CD8-positive, alpha-beta memory T cell (primary cell): Measurements from ENCODE around the gene CSTF2T. TPM values are rescaled to one million over a fixed set of nuclear protein-coding genes. Genes with fewer than 3 reads are reported as not detected.
A peak's percentile ranks its signal among the peaks of the same experiment; 100 is the strongest.
"Not testable (repeated sequence)": the region's sequence is repeated elsewhere in the genome, so short reads cannot be mapped to it uniquely, and the experiment has no call there.

Source experiments
- CTCF ChIA-PET: fragments of 350-600 bp; sonication (Branson Sonifier 250); formaldehyde crosslinking; loops from one replicate; lab custom pipeline; 2021; ENCODE audit warnings: antibody characterized with exemption; lab: Charles Lee
- POLR2A ChIA-PET: fragments of 350-600 bp; sonication (Branson Sonifier 250); formaldehyde crosslinking; loops from one replicate; lab custom pipeline; 2021; ENCODE audit warnings: antibody characterized with exemption; lab: Charles Lee
- DNase-seq, 5 donors: peaks; one replicate each; pipeline versions ENCODE4 v3.0.0 to v3.0.0-alpha.2; 2020 to 2022; ENCODE audit warnings: mixed read lengths in 1 of 5
- H3K27ac ChIP-seq: one replicate; pipeline ENCODE4 v1.7.0; 2013; ENCODE audit warnings: low read depth, mild to moderate bottlenecking, low read length, moderate library complexity
- H3K27me3 ChIP-seq: 2 replicates; pipeline ENCODE4 v1.7.0; 2013; ENCODE audit warnings: low read length, mild to moderate bottlenecking; ENCODE audit not compliant: insufficient read depth, poor library complexity, severe bottlenecking
- H3K36me3 ChIP-seq: 2 replicates; pipeline ENCODE4 v1.7.0; 2013; ENCODE audit warnings: mild to moderate bottlenecking, low read length, moderate library complexity; ENCODE audit not compliant: insufficient read depth
- H3K4me1 ChIP-seq: 2 replicates; pipeline ENCODE4 v1.7.0; 2013; ENCODE audit warnings: mild to moderate bottlenecking, low read length, moderate library complexity; ENCODE audit not compliant: insufficient read depth
- H3K4me3 ChIP-seq: 2 replicates; pipeline ENCODE4 v1.7.0; 2013; ENCODE audit warnings: mild to moderate bottlenecking, low read length
- H3K9me3 ChIP-seq: 2 replicates; pipeline ENCODE4 v1.7.0; 2013; ENCODE audit warnings: mild to moderate bottlenecking, low read length
- H3K27ac Mint-ChIP-seq, 8 donors: one replicate each; pipeline ENCODE4 v1.8.0; 2020 to 2021; ENCODE audit warnings: mixed read lengths in 8 of 8, mild to moderate bottlenecking in 6 of 8, inconsistent platforms in 3 of 8, moderate library complexity in 3 of 8
- H3K27me3 Mint-ChIP-seq, 2 donors: one replicate each; pipeline ENCODE4 v1.8.0; 2020 to 2021; ENCODE audit warnings: mixed read lengths in 2 of 2, mild to moderate bottlenecking in 1 of 2, moderate library complexity in 1 of 2
- H3K36me3 Mint-ChIP-seq, 3 donors: one replicate each; pipeline ENCODE4 v1.8.0; 2020 to 2021; ENCODE audit warnings: mixed read lengths in 3 of 3, inconsistent platforms in 1 of 3, mild to moderate bottlenecking in 1 of 3
- H3K4me1 Mint-ChIP-seq, 3 donors: one replicate each; pipeline ENCODE4 v1.8.0; 2020 to 2021; ENCODE audit warnings: mixed read lengths in 3 of 3, inconsistent platforms in 1 of 3, mild to moderate bottlenecking in 1 of 3
- H3K4me3 Mint-ChIP-seq, 7 donors: one replicate each; pipeline ENCODE4 v1.8.0; 2020 to 2021; ENCODE audit warnings: mixed read lengths in 7 of 7, mild to moderate bottlenecking in 6 of 7, moderate library complexity in 4 of 7, inconsistent platforms in 2 of 7
- H3K9me3 Mint-ChIP-seq, 5 donors: one replicate each; pipeline ENCODE4 v1.8.0; 2020 to 2022; ENCODE audit warnings: mixed read lengths in 5 of 5, mild to moderate bottlenecking in 3 of 5, moderate library complexity in 2 of 5, inconsistent platforms in 1 of 5
- polyA plus RNA-seq: library from polyadenylated mRNA; unstranded; fragments of 300-500 nt; fragmentation: Illumina TruSeq; gene quantifications from one replicate; pipeline ENCODE4 v1.2.3, GENCODE V29; 2021
- total RNA-seq, 2 experiments: library from RNA; stranded (reverse); gene quantifications; one replicate each; pipeline ENCODE4 v1.2.3, GENCODE V29; 2021

Gene CSTF2T
- total and polyA plus RNA-seq, 3 experiments from 2014 or later, result 13.6 to 29.3 (median 29.0) TPM

DNA sequence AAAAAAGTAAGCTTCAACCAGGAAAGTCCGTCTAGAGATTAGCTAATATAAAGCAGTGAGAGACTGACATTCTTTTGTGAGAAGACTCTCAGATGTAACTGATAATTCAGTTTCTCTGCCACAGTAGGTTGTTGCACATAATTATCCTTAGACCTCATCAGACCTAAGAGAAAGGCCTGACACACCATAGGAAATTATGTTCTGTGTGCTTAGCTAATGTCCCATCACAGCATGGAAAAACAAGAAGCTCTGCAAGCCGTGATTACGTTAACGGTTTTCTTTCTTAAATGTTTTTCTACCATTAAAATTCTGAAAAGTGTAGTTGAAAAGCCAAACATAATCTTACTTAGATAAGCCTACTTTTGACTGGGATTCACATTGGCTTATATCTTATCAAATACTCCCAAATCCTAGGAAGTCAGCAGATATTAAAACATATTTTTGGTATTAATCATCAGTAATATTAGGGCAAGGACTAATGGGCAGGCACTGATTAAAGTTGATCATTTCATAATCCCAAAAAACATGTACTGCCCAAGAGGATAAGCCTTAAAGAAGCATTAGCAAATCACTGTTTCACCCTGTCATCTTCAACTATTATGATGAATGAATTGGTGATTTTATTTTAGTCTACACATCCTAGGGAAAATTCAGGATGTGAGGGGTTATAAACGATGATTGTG, 5.2 kb downstream of the CSTF2T start:
- H3K4me3 Mint-ChIP-seq, result no peak overlapping the region
- ChIA-PET CTCF (no interaction called here), POLR2A (no interaction called here)
- no peaks in the 10 kb centered on the region for H3K27me3 Mint-ChIP-seq
- peaks cover 49% of the 10 kb centered on the region for H3K4me1 ChIP-seq
- H3K4me3 ChIP-seq, result no peak overlapping the region
- no peaks in the 10 kb centered on the region for H3K9me3 ChIP-seq
- H3K4me1 Mint-ChIP-seq, result peaks cover 39 to 50% (median 49%) of the 10 kb centered on the region in 3 donors
- H3K27ac ChIP-seq, result no peak overlapping the region
- peak overlapping the region in 2 of 8 donors; percentile 20 to 98 for H3K27ac Mint-ChIP-seq
- DNase-seq, result no peak
- H3K36me3 ChIP-seq, result no peaks in the 10 kb centered on the region
- H3K27me3 ChIP-seq, result no peaks in the 10 kb centered on the region
- H3K36me3 Mint-ChIP-seq, result peaks cover 0 to 36% (median 10%) of the 10 kb centered on the region in 3 donors
- H3K9me3 Mint-ChIP-seq, result no peaks in the 10 kb centered on the region

DNA sequence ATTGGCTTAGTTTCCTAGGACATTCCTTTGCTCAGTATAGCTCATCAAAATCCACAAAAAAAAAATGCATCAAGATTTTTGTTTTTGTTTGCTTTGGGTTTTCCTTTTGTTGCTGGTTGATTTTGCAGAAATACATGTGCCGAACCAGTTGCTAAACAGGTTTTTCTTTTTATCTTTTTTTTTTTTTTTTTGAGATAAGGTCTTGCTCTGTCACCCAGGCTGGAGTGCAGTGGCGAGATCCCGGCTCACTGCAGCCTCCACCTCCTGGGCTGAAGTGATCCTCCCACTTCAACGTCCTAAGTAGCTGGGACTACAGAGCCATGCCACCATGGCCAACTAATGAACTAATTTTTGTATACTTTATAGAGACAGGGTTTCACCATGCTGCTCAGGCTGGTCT, 8.3 kb downstream of the CSTF2T start:
- no peaks in the 10 kb centered on the region for H3K9me3 ChIP-seq
- ChIA-PET POLR2A (interaction anchor here (0.6 to 0.7 kb wide), 2 partner anchors 18 to 383 kb away, joined by 3 to 4 read pairs; no protein-coding TSS in a partner anchor), CTCF (no interaction called here)
- H3K4me3 ChIP-seq, result no peak overlapping the region
- H3K27me3 Mint-ChIP-seq, result peaks cover 0 to 4% of the 10 kb centered on the region in 2 donors
- H3K36me3 Mint-ChIP-seq, result peaks cover 0 to 15% (median 0%) of the 10 kb centered on the region in 3 donors
- H3K27me3 ChIP-seq, result no peaks in the 10 kb centered on the region
- H3K4me1 ChIP-seq, result peaks cover 22% of the 10 kb centered on the region
- H3K27ac ChIP-seq, result no peak overlapping the region
- H3K36me3 ChIP-seq, result no peaks in the 10 kb centered on the region
- no peak overlapping the region for H3K4me3 Mint-ChIP-seq
- peaks cover 0 to 3% (median 0%) of the 10 kb centered on the region in 5 donors for H3K9me3 Mint-ChIP-seq
- DNase-seq, result no peak
- peaks cover 11 to 21% (median 20%) of the 10 kb centered on the region in 3 donors for H3K4me1 Mint-ChIP-seq
- no peak overlapping the region for H3K27ac Mint-ChIP-seq

DNA sequence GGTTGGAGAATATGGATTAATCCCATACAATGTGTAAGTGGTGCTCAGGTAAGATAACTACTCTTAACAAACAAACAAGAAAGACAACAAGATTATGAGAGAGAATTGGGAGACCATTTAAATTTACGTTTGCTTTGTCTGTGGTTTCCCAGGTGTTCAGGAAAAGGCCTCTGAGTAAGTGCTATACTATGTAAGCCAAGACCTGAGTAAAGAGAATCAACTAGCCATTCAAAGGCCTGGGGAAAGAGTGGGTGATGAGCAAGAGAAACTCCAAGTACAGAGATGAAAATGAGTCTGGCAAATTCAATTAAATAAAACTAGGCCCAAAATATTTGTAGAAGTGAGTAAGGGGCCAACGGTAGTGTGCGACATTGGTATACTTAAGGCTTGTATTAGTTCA, 9.9 kb downstream of the CSTF2T start:
- H3K4me1 Mint-ChIP-seq, result peaks cover 0 to 5% (median 4%) of the 10 kb centered on the region in 3 donors
- Histone ChIP-seq H3K9me3 (no peaks in the 10 kb centered on the region), H3K36me3 (no peaks in the 10 kb centered on the region), H3K27ac (no peak overlapping the region), H3K4me1 (peaks cover 6% of the 10 kb centered on the region), H3K27me3 (no peaks in the 10 kb centered on the region), H3K4me3 (no peak overlapping the region)
- H3K36me3 Mint-ChIP-seq, result peaks cover 0 to under 1% (median 0%) of the 10 kb centered on the region in 3 donors
- DNase-seq, result no peak
- ChIA-PET POLR2A (no interaction called here), CTCF (no interaction called here)
- H3K4me3 Mint-ChIP-seq, result no peak overlapping the region
- peaks cover 0 to 4% of the 10 kb centered on the region in 2 donors for H3K27me3 Mint-ChIP-seq
- no peak overlapping the region for H3K27ac Mint-ChIP-seq
- H3K9me3 Mint-ChIP-seq, result peaks cover 0 to 3% (median 0%) of the 10 kb centered on the region in 5 donors

DNA sequence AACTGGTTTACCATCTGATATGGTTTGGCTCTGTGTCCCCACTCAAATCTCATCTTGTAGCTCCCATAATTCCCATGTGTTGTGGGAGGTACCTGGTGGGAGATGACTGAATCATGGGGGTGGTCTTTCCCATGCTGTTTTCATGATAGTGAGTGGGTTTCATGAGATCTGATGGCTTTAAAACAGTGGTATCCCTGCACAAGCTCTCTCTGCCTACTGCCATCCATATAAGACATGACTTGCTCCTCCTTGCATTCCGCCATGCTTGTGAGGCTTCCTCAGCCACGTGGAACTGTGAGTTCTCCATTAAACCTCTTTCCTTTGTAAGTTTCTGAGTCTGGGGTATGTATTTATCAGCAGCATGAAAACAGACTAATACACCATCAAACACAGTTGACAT, 10.6 kb downstream of the CSTF2T start:
- H3K36me3 ChIP-seq, H3K4me1 ChIP-seq, H3K27ac ChIP-seq, H3K4me3 ChIP-seq, DNase-seq, CTCF ChIA-PET, H3K4me1 Mint-ChIP-seq, H3K27me3 Mint-ChIP-seq, H3K36me3 Mint-ChIP-seq, H3K9me3 Mint-ChIP-seq, H3K27me3 ChIP-seq, H3K27ac Mint-ChIP-seq, H3K4me3 Mint-ChIP-seq, POLR2A ChIA-PET, H3K9me3 ChIP-seq: not testable (repeated sequence)

GRCh38 chr10:51687296-51687695, 12.1 kb downstream of the CSTF2T start:
- no peaks in the 10 kb centered on the region for H3K36me3 Mint-ChIP-seq

DNA sequence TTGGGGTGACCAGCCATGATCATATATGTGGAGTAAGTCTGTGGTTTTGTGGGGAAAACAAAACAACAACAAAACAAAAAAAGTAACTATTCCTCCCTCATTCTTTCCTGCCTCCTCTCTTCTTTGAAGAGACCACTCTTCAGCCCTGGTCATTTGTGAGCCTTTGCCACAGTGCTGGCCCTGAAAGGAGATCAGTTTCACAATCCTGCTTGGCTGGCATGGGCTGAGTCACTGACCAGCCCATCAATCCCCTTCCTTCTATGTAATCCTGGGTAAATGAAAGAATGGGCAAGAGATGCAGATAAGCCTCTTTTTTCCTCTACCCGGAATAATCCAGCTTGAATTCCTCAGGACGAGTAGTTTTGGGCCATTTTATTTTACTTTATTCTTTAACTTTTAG, 13.6 kb downstream of the CSTF2T start:
- no peak overlapping the region for H3K27ac ChIP-seq
- no peaks in the 10 kb centered on the region for H3K4me1 ChIP-seq
- CTCF ChIA-PET, result no interaction called here
- no peaks in the 10 kb centered on the region for H3K36me3 ChIP-seq
- no peak for DNase-seq
- no peak overlapping the region for H3K4me3 ChIP-seq
- no peaks in the 10 kb centered on the region for H3K9me3 ChIP-seq
- H3K27ac Mint-ChIP-seq, result no peak overlapping the region
- H3K27me3 Mint-ChIP-seq, result peaks cover 4 to 10% of the 10 kb centered on the region in 2 donors
- no peaks in the 10 kb centered on the region for H3K36me3 Mint-ChIP-seq
- no peaks in the 10 kb centered on the region for H3K27me3 ChIP-seq
- POLR2A ChIA-PET, result no interaction called here
- peaks cover 0 to 3% (median 0%) of the 10 kb centered on the region in 5 donors for H3K9me3 Mint-ChIP-seq
- H3K4me3 Mint-ChIP-seq, result no peak overlapping the region
- no peaks in the 10 kb centered on the region for H3K4me1 Mint-ChIP-seq

More at GRCh38 chr10:51687296-51687695, 12.1 kb downstream of the CSTF2T start:
- no peaks in the 10 kb centered on the region for H3K4me1 Mint-ChIP-seq
- no peak overlapping the region for H3K4me3 Mint-ChIP-seq
- H3K9me3 Mint-ChIP-seq, result peaks cover 0 to 3% (median 0%) of the 10 kb centered on the region in 5 donors
- Histone ChIP-seq H3K27ac (no peak overlapping the region), H3K9me3 (no peaks in the 10 kb centered on the region), H3K4me1 (no peaks in the 10 kb centered on the region), H3K27me3 (no peaks in the 10 kb centered on the region), H3K4me3 (no peak overlapping the region), H3K36me3 (no peaks in the 10 kb centered on the region)
- ChIA-PET POLR2A (no interaction called here), CTCF (no interaction called here)
- no peak overlapping the region for H3K27ac Mint-ChIP-seq
- DNase-seq, result no peak
- H3K27me3 Mint-ChIP-seq, result peaks cover 4 to 6% of the 10 kb centered on the region in 2 donors

DNA sequence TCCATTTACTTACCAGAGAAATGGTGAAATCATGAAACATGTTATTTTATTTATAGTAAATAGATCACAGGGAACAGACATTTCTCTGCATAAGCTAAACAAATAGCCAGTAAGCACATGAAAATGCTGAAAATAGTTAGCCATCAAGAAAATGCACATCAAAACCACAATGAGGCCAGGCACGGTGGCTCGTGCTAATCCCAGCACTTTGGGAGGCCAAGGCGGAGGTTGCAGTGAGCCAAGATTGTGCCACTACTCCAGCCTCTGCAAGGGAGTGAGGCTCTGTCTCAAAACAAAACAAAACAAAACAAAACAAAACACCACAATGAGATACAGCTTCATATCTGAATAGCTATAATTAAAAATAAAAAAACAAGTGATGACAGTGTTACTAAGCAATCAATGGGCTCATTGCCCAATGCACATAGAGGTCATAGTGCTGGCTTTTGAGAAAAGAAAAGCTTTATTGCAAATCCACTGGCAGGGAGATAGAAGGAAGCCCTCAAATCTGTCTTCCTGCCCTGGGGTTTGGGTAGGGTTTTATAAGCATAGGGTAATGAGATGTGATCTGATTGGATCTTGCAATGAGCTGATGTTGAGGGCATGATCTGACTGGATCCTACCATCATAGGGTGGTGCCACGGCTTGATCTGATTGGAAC, 16.2 kb downstream of the CSTF2T start:
- no peak overlapping the region for H3K4me3 Mint-ChIP-seq

GRCh38 chr10:51679841-51680240, 19.6 kb downstream of the CSTF2T start:
- Mint-ChIP-seq H3K36me3 (peaks cover 0 to 3% (median 0%) of the 10 kb centered on the region in 3 donors), H3K4me3 (no peak overlapping the region), H3K9me3 (no peaks in the 10 kb centered on the region), H3K27me3 (peaks cover 4 to 57% of the 10 kb centered on the region in 2 donors), H3K27ac (no peak overlapping the region), H3K4me1 (no peaks in the 10 kb centered on the region)
- H3K9me3 ChIP-seq, result no peaks in the 10 kb centered on the region
- CTCF ChIA-PET, result no interaction called here
- H3K27me3 ChIP-seq, result no peaks in the 10 kb centered on the region
- no peaks in the 10 kb centered on the region for H3K36me3 ChIP-seq
- DNase-seq, result no peak
- H3K27ac ChIP-seq, result no peak overlapping the region
- H3K4me1 ChIP-seq, result no peaks in the 10 kb centered on the region
- no peak overlapping the region for H3K4me3 ChIP-seq
- POLR2A ChIA-PET, result no interaction called here

More for the DNA sequence above, 16.2 kb downstream of the CSTF2T start:
- Histone ChIP-seq H3K27ac (no peak overlapping the region), H3K36me3 (no peaks in the 10 kb centered on the region), H3K27me3 (no peaks in the 10 kb centered on the region), H3K9me3 (no peaks in the 10 kb centered on the region), H3K4me1 (no peaks in the 10 kb centered on the region), H3K4me3 (no peak overlapping the region)
- no peaks in the 10 kb centered on the region for H3K4me1 Mint-ChIP-seq
- peaks cover 4 to 31% of the 10 kb centered on the region in 2 donors for H3K27me3 Mint-ChIP-seq
- no peak for DNase-seq
- CTCF ChIA-PET, result no interaction called here
- POLR2A ChIA-PET, result no interaction called here
- H3K9me3 Mint-ChIP-seq, result no peaks in the 10 kb centered on the region
- H3K27ac Mint-ChIP-seq, result no peak overlapping the region
- H3K36me3 Mint-ChIP-seq, result peaks cover 0 to 3% (median 0%) of the 10 kb centered on the region in 3 donors
